HG02943 (cell line): ENCODE measurements around the gene PDE4B.
"Not testable (repeated sequence)": the region's sequence is repeated elsewhere in the genome, so short reads cannot be mapped to it uniquely, and the experiment has no call there.

Experiments used
- ATAC-seq: cut with Tn5 transposase; IDR thresholded peaks from one replicate; pipeline ENCODE4 v1.9.1; 2021; ENCODE audit warnings: mild to moderate bottlenecking, low read depth, moderate library complexity; ENCODE audit not compliant: unreplicated experiment

PDE4B gene

GRCh38 chr1:66296370-66296769 is 503.7 kb downstream of the PDE4B start:
- ATAC-seq = no peak

GRCh38 chr1:66296951-66297350 is 504.3 kb downstream of the PDE4B start:
- ATAC-seq = no peak

DNA sequence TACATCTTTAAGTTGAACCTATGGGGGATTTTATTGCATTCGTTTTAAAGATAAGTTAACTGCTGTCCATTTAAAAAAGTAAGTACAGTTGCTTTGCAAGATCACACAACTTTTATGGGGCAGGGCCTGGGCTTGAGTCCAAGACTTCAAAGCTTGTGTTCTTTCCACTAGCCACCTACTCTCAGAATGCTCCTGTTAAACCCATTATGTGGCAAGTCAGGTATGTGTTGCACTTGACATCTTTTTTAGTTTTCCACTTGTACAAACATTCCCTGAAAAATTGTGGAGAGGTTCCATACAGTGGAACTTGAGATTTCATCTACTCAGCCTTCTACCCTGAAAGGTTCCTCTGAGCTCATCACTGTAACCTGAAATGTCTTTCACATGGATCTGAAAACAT is 505.8 kb downstream of the PDE4B start:
- no peak for ATAC-seq

GRCh38 chr1:66300280-66300971 is 507.7 kb downstream of the PDE4B start:
- no peak for ATAC-seq

DNA sequence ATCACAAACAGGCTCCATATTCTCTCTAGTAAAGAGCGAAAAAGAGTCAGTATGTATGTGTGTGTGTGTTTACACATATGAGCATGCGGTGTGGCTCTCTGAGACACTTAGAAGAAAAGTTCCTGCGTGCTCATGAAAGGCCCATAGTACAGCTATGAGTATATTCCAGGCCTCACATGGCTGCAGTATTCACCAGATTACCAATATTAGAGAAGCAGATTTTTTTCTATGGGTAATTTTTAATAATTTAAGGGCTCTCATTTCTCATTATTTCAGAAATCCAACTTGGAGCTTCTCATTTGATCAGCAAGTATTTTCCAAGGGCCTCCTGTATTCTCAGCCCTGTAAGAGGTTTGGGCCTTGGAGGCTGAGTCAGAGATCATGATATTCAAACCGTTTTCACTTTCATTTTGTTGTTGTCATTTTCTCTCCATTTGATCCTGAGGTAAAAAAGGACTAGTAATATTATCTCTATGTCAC is 508.3 kb downstream of the PDE4B start:
- peak; percentile 74 for ATAC-seq

DNA sequence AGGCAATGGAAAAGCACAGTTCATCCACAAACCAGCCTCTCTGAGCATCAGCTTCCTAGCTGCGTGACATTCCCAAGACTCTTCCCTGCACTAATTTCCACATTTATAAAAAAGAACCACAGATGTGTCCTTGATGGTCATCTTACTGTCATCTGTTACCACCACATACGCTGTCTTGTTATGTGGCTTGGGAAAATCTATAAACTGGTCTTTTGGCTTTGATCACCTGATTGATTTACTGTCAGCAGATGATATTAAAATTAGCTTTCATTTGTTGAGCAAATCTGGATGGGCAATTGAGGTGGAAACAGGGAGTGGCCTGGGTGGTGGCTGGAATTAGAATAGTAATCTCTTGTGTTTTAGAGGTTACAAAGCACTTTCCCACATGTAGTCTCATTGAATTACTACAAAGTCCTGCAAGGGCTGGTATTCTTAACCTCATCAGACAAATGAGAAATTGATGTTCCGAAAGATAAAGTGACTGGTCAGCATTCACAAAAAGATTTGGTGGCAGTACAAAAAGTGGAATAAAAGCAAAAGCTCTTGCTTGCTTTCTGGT is 509.6 kb downstream of the PDE4B start:
- no peak for ATAC-seq

GRCh38 chr1:66302815-66303214 is 510.1 kb downstream of the PDE4B start:
- no peak for ATAC-seq

GRCh38 chr1:66303646-66304045 is 511.0 kb downstream of the PDE4B start:
- ATAC-seq = no peak

GRCh38 chr1:66304128-66304527 is 511.4 kb downstream of the PDE4B start:
- ATAC-seq = no peak

GRCh38 chr1:66305927-66306326 is 513.2 kb downstream of the PDE4B start:
- no peak for ATAC-seq

- ATAC-seq = no peak
Measured at GRCh38 chr1:66309006-66309741, 516.5 kb downstream of the PDE4B start.

DNA sequence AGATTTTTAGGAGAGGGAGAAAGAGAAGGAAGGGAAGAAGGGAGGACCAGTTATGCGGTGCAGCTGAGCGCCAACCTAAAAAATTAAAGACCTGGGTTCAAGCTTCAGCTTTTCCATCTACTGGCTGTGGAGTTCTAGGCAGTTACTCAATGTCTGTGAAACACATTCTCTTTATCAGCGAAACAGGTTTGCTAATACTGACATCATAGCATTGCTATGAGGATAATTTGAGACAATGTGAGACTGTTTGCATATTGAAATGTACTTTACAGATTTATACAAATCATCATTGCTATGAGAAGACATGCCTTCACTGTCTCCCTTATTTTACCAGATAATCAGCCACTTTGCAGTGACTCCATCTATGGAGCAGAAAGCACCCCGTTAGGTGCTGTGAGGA is 518.4 kb downstream of the PDE4B start:
- no peak for ATAC-seq

DNA sequence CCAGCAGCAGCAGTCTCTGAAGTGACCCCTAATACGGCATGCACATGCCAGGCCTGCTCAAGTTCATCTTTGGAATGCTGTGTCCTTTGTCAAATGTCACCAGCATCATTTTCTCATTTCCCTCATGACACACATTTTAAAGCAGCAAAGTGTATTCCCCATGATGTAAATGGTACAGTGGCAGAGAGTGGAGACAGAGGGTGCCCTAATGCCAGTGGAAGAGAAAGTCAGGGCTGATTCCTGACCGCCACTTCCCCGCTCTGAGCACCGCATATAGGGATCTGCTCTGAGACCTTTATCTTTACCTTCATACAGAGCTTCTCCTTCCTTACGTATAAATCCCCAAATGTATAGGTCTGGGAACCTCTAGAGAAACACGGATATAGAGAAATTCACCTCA is 518.9 kb downstream of the PDE4B start:
- ATAC-seq = no peak

GRCh38 chr1:66312271-66312990 is 519.7 kb downstream of the PDE4B start:
- ATAC-seq = no peak

DNA sequence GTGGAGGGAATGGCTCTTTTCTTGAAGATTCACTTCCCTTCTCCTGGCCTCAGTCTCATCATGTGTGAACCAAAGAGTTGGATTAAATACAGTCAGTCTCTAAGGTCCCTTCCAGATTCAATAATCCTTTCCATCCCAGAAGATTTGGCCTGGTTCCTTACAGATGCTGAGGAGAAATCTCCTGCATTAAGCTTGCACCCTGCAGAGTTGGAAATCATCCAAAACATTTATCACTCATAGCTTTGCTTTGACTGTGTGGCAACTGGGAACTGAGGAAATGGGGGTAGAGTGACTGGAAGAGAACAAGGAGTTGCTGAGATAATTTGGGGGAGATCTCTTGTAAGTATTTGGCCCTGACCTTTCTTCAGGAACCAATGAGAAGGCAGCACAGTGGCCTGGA is 520.7 kb downstream of the PDE4B start:
- no peak for ATAC-seq

- ATAC-seq = no peak
Measured at GRCh38 chr1:66315671-66316070, 523.0 kb downstream of the PDE4B start.

DNA sequence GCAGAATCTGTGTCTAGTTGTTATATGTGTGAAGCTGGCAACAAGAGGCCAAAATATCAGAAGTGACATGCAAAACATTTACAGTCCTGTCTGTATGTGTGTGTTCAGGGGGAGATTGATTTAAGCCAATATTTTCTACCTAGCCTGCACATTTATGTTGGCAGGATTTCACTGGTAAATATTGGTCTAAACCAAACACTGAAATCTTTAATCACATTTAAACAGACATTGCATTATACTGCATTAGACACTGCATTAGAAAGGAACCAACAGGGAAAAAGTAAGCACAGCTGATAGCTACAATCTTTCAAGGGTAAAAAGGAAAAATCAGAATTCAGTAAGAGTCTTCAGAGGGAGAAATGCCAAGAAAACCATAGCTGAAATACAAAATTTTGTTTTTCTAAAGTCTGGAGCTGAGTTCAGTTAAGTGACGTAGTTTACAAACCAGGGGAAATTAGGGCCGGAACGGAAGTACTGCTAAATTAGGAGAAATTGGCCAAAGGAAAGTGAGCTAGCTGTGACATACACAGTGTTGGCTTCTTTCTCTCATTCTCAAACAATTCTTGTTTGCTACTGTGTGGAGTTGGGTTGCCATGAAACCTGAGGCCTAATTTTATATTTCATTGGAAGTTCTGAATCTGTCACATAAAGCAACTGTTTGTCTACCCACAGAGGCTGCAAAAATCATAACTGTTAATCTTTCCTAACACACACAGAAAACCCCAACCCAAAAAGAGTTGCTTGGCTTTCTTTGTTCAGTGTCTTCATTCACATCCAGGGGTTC is 524.0 kb downstream of the PDE4B start:
- no peak for ATAC-seq

- no peak for ATAC-seq
Measured at GRCh38 chr1:66317248-66317515, 524.5 kb downstream of the PDE4B start.

DNA sequence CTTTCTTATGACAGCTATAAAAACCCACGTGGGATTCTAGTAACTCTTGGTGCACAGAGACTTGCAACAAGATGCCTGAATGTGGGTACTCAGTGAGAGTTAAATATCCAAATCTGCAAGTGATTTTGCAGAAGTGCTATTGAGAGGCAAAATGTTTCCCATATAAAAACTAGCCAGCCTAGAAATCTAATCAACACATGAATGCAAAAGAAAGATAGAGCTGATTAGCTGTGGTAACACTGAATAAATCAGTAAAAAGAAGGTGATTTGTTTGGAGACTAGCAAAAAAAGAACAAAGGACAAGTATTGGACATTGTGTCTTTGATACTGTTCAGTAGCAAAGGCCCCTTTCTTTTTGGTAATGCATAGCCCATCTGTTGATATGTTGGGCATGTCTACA is 527.5 kb downstream of the PDE4B start:
- no peak for ATAC-seq

DNA sequence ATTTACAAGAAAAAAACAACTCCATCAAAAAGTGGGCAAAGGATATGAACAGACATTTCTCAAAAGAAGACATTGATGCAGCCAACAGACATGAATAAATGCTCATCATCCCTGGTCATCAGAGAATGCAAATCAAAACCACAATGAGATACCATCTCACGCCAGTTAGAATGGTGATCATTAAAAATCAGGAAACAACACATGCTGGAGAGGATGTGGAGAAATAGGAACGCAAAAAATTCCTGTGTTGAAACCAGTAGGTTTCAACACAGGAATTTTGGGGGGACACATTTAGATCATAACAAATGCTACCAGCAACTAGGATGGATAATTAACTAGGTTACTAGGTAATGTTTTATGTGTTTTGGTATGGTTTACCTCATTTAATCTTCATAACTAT is 529.8 kb downstream of the PDE4B start:
- not testable (repeated sequence) for ATAC-seq
